ENCODE measurements around the gene NTSR2. TPM values are rescaled to one million over a fixed set of nuclear protein-coding genes. Genes with fewer than 3 reads are reported as not detected.

Gene NTSR2
- total RNA-seq, 2 donors from 2014 or later, result not detected

GRCh38 chr2:11621410-11621809 is 48.6 kb downstream of the NTSR2 start:
- Histone ChIP-seq H3K27ac (no peak overlapping the region), H3K27me3 (replicated peaks; ENCODE audit: insufficient read depth) (no peaks in the 10 kb centered on the region), H3K9me3 (no peaks in the 10 kb centered on the region), H3K4me1 (ENCODE audit: control insufficient read depth in 1 of 2, low read depth in 2 of 2) (no peaks in the 10 kb centered on the region), H3K36me3 (no peaks in the 10 kb centered on the region), H3K4me3 (no peak overlapping the region)
- TF ChIP-seq, protein P1, sequence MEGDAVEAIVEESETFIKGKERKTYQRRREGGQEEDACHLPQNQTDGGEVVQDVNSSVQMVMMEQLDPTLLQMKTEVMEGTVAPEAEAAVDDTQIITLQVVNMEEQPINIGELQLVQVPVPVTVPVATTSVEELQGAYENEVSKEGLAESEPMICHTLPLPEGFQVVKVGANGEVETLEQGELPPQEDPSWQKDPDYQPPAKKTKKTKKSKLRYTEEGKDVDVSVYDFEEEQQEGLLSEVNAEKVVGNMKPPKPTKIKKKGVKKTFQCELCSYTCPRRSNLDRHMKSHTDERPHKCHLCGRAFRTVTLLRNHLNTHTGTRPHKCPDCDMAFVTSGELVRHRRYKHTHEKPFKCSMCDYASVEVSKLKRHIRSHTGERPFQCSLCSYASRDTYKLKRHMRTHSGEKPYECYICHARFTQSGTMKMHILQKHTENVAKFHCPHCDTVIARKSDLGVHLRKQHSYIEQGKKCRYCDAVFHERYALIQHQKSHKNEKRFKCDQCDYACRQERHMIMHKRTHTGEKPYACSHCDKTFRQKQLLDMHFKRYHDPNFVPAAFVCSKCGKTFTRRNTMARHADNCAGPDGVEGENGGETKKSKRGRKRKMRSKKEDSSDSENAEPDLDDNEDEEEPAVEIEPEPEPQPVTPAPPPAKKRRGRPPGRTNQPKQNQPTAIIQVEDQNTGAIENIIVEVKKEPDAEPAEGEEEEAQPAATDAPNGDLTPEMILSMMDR (IDR thresholded peaks at IDR 0.05), result no peak
- ATAC-seq (ENCODE audit: insufficient number of reproducible peaks, low FRiP score, low read depth) (no peak), DNase-seq (ENCODE audit: low spot score) (no peak)

GRCh38 chr2:11618708-11619062 is 51.3 kb downstream of the NTSR2 start:
- no peak overlapping the region for H3K4me3 ChIP-seq
- no peaks in the 10 kb centered on the region for H3K9me3 ChIP-seq
- no peak for ATAC-seq (ENCODE audit: insufficient number of reproducible peaks, low FRiP score, low read depth)
- no peaks in the 10 kb centered on the region for H3K27me3 ChIP-seq (replicated peaks; ENCODE audit: insufficient read depth)
- TF ChIP-seq, protein P1 (IDR thresholded peaks at IDR 0.05), result no peak
- H3K36me3 ChIP-seq, result no peaks in the 10 kb centered on the region
- no peak for DNase-seq (ENCODE audit: low spot score)
- no peaks in the 10 kb centered on the region for H3K4me1 ChIP-seq (ENCODE audit: control insufficient read depth in 1 of 2, low read depth in 2 of 2)
- H3K27ac ChIP-seq, result no peak overlapping the region

DNA sequence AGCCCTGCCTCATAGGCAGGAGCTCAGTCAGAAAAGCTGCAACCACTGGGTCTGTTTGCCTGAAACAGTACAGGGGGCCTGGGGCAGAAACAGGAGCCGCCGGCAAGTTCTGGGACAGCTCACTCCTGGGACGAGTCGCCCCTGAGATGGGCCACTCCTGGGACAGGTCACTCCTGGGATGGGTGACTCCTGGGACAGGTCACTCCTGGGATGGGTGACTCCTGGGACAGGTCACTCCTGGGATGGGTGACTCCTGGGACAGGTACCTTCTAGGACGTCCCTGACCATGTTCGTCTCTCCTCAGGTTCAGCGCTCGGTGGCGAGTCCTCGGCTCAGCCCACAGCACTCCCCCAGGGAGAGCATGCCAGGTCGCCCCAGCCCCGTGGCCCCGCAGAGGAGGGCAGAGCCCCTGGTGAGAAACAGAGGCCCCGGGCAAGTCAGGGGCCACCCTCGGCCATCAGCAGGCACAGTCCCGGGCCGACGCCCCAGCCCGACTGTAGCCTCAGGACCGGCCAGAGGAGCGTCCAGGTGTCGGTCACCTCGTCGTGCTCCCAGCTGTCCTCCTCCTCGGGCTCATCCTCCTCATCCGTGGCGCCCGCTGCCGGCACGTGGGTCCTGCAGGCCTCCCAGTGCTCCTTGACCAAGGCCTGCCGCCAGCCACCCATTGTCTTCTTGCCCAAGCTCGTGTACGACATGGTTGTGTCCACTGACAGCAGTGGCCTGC is 51.8 kb downstream of the NTSR2 start:
- TF ChIP-seq, protein P1 (IDR thresholded peaks at IDR 0.05), result no peak
- Histone ChIP-seq H3K27me3 (replicated peaks; ENCODE audit: insufficient read depth) (no peaks in the 10 kb centered on the region), H3K4me3 (no peak overlapping the region), H3K9me3 (no peaks in the 10 kb centered on the region), H3K36me3 (no peaks in the 10 kb centered on the region), H3K27ac (no peak overlapping the region), H3K4me1 (ENCODE audit: control insufficient read depth in 1 of 2, low read depth in 2 of 2) (no peaks in the 10 kb centered on the region)
- ATAC-seq (ENCODE audit: insufficient number of reproducible peaks, low FRiP score, low read depth) (no peak), DNase-seq (ENCODE audit: low spot score) (no peak)

GRCh38 chr2:11617527-11617926 is 52.5 kb downstream of the NTSR2 start:
- ATAC-seq (ENCODE audit: insufficient number of reproducible peaks, low FRiP score, low read depth), result no peak
- Histone ChIP-seq H3K9me3 (no peaks in the 10 kb centered on the region), H3K27me3 (replicated peaks; ENCODE audit: insufficient read depth) (no peaks in the 10 kb centered on the region), H3K27ac (no peak overlapping the region), H3K4me1 (ENCODE audit: control insufficient read depth in 1 of 2, low read depth in 2 of 2) (no peaks in the 10 kb centered on the region), H3K36me3 (no peaks in the 10 kb centered on the region), H3K4me3 (no peak overlapping the region)
- no peak for DNase-seq (ENCODE audit: low spot score)
- TF ChIP-seq, protein P1 (IDR thresholded peaks at IDR 0.05), result no peak

GRCh38 chr2:11616851-11617415 is 53.1 kb downstream of the NTSR2 start:
- no peaks in the 10 kb centered on the region for H3K36me3 ChIP-seq
- ATAC-seq (ENCODE audit: insufficient number of reproducible peaks, low FRiP score, low read depth), result no peak

More at GRCh38 chr2:11616851-11617415, 53.1 kb downstream of the NTSR2 start:
- Histone ChIP-seq H3K4me3 (no peak overlapping the region), H3K4me1 (ENCODE audit: control insufficient read depth in 1 of 2, low read depth in 2 of 2) (no peaks in the 10 kb centered on the region), H3K9me3 (no peaks in the 10 kb centered on the region), H3K27me3 (replicated peaks; ENCODE audit: insufficient read depth) (no peaks in the 10 kb centered on the region), H3K27ac (no peak overlapping the region)
- no peak for DNase-seq (ENCODE audit: low spot score)
- TF ChIP-seq, protein P1 (IDR thresholded peaks at IDR 0.05), result no peak

Data from thoracic aorta (tissue), 2 donors.